Glomerular visceral epithelial cell (primary cell): ENCODE measurements around the gene IL6R.

Experiments
- DNase-seq: peaks from one replicate; pipeline ENCODE4 v3.0.0-alpha.2; 2016; ENCODE audit errors: extremely low spot score

The IL6R gene

DNA sequence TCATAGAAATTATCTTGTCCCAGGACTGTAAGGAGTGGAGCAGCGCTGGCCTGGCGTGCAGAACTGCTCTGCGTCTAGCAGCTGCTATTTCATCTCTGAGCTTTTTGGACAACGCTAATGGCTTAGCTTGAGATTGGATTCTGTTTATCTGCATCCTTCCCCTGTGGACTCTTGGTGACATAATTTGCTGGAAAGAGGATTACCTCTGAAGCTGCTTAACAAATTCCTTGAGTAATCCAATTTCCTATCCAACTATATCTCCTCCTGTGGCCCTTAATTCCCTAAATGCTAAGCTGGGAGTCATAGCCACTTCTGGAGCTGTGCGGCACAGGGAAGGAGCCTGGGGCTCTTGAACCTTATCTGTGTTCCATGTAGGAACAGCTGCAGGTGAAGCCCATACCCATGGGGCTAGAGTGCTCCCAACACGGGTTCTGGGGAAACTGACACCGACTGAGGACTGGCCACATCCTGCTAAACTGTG lies 43.2 kb downstream of the IL6R start:
- no peak for DNase-seq

GRCh38 chr1:154453161-154453560 lies 48.0 kb downstream of the IL6R start:
- no peak for DNase-seq

- DNase-seq = peak; percentile 53
Measured at GRCh38 chr1:154453574-154454352, 48.6 kb downstream of the IL6R start.

DNA sequence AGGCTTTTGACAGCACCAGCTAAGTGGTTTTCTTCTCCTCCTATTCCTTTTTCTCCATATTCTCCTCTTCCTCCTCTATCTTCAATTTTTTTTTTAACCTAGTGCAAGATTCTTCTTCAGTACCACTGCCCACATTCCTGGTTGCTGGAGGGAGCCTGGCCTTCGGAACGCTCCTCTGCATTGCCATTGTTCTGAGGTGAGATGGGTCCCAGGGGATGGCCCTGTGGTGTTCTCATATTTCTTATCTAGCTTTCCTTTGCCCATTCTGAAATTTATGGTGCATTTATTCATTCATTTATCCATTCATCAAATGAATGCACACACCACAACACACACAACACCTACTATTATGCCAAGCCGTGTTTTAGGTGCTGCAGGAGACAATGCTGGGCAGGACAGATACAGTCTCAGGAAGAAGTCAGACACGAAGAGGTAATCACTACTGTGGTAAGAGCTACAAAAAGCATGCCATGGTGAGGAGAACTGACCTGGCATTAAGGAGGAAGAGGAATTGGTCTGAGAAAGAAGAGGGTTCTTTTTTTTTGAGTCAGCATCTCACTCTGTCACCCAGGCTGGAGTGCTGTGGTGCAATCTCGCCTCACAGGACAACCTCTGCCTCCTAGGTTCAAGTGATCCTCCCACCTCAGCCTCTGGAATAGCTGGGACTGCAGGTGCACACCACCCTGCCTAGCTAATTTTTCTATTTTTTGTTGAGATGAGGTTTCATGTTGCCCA lies 49.4 kb downstream of the IL6R start:
- DNase-seq = no peak

DNA sequence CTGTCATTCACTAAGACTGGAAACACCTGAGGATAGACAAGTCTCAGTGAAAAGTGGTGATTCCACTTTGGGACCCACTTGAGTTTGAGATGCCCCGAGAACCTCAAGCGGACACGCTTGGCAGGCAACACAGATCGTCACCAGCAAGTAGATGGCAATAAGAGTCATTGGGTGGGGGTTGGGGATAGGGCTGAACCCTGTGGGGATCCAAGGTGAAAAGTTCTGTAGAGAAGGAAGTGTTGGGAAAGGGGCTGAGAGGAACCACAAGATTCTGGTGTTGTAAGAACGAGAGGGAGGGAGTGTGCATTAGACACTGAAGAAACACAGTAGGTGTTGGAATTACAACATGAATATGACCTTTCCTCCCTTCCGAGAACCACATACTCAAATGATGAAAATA lies 51.5 kb downstream of the IL6R start:
- DNase-seq = no peak

DNA sequence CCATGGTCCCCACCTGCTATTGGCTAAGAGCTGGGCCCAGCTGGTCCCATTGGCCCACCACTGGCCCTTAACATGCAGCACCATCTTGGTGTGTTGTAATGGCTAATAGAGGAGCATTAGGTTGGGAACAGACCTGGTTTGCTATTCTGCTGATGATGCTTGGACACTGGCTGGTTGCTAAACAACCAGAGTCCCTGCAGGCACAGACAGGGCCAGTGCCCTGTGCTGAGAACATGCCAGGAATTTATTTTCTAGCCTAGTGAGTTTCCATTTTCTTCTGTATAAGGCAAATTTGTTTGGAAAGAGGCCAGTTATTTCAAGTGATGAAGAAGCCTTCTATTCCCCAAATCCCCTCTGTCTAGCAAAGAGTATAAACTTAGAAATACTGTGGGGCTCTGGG lies 53.9 kb downstream of the IL6R start:
- no peak for DNase-seq

DNA sequence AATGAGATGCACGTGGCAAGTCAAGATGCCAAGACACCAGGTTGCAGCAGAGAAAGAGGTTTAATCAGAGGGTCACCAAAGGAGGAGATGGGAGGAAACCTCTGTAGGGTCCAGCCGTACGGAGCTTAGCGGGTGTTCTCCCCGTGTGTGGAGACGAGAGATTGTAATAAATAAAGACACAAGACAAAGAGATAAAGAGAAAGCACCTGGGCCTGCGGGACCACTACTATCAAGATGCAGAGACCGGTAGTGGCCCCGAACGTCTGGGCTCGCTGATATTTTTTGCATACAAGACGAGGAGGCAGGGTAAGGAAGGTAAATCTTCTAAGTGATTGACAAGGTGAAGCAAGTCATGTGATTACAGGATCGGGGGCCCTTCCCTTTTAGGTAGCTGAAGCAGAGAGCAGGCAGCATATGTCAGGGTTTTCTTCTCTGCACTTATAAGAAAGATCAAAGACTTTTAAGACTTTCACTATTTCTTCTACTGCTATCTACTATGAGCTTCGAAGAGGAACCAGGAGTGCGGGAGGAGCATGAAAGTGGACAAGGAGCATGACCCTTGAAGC lies 55.6 kb downstream of the IL6R start:
- DNase-seq = no peak

GRCh38 chr1:154463512-154463990 lies 58.4 kb downstream of the IL6R start:
- no peak for DNase-seq

DNA sequence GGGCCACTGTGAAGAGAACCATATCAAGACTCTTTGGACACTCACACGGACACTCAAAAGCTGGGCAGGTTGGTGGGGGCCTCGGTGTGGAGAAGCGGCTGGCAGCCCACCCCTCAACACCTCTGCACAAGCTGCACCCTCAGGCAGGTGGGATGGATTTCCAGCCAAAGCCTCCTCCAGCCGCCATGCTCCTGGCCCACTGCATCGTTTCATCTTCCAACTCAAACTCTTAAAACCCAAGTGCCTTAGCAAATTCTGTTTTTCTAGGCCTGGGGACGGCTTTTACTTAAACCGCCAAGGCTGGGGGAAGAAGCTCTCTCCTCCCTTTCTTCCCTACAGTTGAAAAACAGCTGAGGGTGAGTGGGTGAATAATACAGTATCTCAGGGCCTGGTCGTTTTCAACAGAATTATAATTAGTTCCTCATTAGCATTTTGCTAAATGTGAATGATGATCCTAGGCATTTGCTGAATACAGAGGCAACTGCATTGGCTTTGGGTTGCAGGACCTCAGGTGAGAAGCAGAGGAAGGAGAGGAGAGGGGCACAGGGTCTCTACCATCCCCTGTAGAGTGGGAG lies 60.6 kb downstream of the IL6R start:
- DNase-seq = no peak

DNA sequence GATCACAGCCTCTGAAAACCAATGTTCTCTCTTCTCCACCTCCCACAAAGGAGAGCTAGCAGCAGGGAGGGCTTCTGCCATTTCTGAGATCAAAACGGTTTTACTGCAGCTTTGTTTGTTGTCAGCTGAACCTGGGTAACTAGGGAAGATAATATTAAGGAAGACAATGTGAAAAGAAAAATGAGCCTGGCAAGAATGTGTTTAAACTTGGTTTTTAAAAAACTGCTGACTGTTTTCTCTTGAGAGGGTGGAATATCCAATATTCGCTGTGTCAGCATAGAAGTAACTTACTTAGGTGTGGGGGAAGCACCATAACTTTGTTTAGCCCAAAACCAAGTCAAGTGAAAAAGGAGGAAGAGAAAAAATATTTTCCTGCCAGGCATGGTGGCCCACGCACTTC lies 61.1 kb downstream of the IL6R start:
- no peak for DNase-seq

DNA sequence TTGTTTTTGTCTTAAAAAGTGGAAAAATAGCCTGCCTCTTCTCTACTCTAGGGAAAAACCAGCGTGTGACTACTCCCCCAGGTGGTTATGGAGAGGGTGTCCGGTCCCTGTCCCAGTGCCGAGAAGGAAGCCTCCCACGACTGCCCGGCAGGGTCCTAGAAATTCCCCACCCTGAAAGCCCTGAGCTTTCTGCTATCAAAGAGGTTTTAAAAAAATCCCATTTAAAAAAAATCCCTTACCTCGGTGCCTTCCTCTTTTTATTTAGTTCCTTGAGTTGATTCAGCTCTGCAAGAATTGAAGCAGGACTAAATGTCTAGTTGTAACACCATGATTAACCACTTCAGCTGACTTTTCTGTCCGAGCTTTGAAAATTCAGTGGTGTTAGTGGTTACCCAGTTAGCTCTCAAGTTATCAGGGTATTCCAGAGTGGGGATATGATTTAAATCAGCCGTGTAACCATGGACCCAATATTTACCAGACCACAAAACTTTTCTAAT lies 61.8 kb downstream of the IL6R start:
- no peak for DNase-seq

DNA sequence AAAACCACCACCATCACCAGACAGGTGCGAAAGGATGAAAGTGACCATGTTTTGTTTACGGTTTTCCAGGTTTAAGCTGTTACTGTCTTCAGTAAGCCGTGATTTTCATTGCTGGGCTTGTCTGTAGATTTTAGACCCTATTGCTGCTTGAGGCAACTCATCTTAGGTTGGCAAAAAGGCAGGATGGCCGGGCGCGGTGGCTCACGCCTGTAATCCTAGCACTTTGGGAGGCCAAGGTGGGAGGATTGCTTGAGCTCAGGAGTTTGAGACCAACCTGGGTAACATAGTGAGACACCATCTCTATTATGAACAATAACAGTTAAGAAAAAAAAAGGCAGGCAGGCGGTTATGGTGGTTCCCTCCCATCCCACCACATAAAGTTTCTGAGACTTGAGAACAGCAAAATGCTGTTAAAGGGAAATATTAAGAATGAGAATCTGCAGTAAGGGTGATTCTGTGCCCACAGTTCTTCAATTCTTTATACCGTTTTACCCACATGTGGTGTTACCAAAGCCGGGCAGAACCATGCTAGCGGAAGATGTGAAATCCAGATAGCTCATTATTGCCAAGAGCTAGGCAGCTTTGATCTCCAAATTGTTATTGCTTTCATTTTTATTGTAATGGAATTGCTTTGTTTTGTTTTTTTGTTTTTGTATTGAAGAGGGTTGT lies 62.4 kb downstream of the IL6R start:
- DNase-seq = no peak

DNA sequence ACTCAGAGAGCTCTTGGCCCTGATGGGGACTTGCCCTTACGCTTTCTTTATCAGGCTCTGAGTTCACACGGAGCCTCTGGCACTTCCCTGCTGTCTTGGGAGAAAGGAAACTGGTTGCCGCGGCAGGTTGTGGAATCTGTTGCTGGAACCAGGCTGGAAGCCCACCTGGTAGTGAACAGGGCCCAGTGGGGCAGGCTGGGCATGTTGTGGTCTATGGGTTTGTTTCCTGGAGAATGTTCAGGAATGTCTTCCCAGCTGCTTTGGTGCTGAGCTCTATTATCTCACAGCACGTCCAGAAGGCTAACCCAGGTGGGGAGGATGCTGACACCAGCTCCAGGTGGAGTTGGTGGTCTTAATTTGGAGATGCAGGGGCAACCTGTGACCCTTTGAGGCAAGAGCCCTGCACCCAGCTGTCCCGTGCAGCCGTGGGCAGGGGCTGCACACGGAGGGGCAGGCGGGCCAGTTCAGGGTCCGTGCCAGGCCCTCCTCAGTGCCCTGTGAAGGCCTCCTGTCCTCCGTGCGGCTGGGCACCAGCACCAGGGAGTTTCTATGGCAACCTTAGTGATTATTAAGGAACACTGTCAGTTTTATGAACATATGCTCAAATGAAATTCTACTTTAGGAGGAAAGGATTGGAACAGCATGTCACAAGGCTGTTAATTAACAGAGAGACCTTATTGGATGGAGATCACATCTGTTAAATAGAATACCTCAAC lies 63.5 kb downstream of the IL6R start:
- no peak for DNase-seq

GRCh38 chr1:154469844-154470560 lies 64.9 kb downstream of the IL6R start:
- no peak for DNase-seq

DNA sequence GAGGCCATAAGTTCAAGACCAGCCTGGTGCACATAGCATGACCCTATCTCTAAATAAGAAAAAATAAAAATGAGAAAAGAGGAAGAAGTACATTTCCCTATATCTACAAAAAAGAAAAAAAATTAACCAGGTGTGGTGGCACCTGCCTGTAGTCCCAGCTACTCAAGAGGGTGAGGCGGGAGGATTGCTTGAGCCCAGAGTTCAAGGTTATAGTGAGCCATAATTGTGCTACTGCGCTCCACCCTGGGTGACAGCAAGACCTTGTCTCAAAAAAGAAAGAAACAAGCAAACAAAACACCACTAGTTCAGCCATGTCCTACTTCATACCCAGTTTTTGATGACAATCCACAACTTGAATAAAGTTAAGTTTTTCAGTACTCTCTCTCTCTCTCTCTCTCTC lies 66.2 kb downstream of the IL6R start:
- no peak for DNase-seq

GRCh38 chr1:154474802-154475201 lies 69.7 kb downstream of the IL6R start:
- peak; percentile 75 for DNase-seq

DNA sequence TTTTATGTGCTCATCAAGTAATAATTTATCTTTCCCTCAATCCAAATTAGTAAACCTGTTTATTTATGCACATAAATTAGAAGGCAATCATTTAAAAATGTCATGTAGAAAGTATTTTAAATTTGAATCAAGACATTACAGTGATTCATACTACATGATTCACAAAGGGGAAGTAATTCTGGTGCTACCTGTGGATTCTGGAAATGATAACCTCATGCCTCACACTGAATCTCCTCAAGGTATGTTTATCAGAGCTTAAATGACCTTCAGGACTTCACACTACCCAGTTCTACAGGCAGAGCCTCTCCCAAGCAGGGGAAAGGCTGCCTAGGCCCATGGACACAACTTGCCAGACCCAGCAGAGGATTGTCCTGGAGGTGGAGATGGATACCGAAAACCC lies 71.6 kb downstream of the IL6R start:
- DNase-seq = no peak

DNA sequence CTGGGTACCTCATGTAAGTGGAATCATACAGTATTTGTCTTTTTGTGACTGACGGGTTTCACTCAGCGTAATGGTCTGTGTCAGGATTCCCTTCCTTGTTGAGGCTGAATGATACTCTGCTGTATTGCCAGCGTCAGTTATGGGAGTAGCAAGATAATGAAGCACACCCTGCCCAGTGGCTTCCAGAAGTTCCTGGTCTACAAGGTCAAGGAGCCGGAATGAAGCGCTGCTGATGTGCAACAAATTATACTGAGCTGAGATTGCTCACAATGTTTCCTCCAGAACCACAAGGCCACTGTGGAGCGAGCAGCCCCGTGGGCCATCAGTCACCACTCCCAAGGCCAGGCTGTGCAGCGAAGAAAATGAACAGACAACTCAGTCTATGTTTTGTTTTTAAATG lies 72.9 kb downstream of the IL6R start:
- no peak for DNase-seq

GRCh38 chr1:154478639-154479038 lies 73.5 kb downstream of the IL6R start:
- DNase-seq = peak; percentile 25

DNA sequence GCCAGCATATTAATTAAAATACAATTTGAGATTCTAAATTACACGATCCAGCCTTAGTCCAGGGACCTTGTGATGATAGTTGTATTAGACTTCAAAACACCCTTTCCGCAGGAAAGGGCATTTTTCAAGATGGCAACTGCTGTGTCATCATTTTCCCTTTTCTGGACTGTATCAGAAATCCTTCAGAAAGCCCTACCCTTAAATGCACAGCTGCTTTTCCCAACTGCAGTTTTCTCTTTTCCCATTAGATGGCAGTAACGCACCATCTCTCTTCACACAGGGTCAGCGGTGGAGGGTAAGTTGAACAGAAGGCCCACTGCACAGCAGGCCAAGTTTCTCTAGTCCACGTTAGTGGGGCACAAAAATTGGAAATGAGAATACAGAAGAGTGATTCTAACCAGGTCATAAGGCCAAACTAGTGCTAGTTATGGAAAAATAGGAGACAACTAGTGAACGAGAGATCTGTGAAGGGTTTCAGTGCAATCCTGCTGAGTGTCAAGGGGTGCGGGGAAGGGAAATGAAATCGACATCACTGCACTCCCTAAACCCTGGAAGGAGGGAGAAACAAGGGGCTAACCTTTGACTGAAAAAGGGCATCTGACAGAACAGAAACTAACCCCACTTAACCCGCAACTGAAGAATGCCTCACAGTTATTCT lies 74.8 kb downstream of the IL6R start:
- DNase-seq = peak; percentile 83
